ENCODE data around the gene LRRC51. TPM values are rescaled to one million over a fixed set of nuclear protein-coding genes. Genes with fewer than 3 reads are reported as not detected.

LRRC51 gene
- total and polyA plus RNA-seq, 8 donors = 2.9 to 9.4 (median 4.9) TPM

GRCh38 chr11:72078477-72078876 lies 2.2 kb upstream of the LRRC51 start:
- Histone ChIP-seq H3K27me3 (no peaks in the 10 kb centered on the region), H3K9me3 (no peaks in the 10 kb centered on the region), H3K36me3 (no peaks in the 10 kb centered on the region), H3K27ac (peak overlapping the region in 3 of 4 donors; percentile 77 to 89 (median 79)), H3K4me1 (peaks cover 0 to 10% (median 5%) of the 10 kb centered on the region in 3 donors), H3K4me3 (no peak overlapping the region)
- DNase-seq (no peak), ATAC-seq (no peak), FAIRE-seq (no peak)
- WGBS, 2 donors = 48 to 57% methylated on average over 6 of the region's 6 CpGs
- intact Hi-C loops (cut with DNase I) = no loop called here
- TF ChIP-seq CTCF (IDR thresholded peaks at IDR 0.05) = no peak

DNA sequence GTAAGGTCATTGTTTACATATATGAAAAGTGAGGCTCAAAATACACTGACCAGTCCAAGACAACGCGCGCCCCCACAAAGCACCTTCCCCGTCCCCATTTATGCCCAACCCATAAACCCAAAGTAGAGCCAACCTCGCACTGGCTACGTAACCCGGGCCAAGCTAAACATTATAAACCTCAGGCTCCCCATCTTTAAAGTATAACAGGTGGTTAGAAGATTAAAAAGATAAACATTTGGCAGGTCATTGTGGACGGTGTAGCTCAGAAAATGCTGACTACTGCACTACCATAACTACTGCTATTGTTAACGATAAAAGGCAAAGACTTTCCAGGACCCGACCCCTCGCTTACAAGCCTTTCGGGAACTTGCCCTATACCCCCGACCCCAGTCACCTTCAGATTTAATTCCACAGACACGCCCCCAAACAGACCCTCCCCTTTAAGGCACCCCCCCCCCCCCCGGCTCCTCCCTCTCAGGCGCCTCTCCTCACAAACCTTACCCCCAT lies 778 bp upstream of the LRRC51 start:
- 1% methylated on average over 16 of the region's 16 CpGs for WGBS, 2 donors
- Histone ChIP-seq H3K4me3 (peak overlapping the region; percentile 58 to 85 (median 70)), H3K4me1 (peaks cover 0 to 10% (median 5%) of the 10 kb centered on the region in 3 donors), H3K27me3 (no peaks in the 10 kb centered on the region), H3K36me3 (no peaks in the 10 kb centered on the region), H3K9me3 (no peaks in the 10 kb centered on the region), H3K27ac (peak overlapping the region; percentile 77 to 90 (median 84))
- FAIRE-seq = no peak
- peak in 3 of 6 donors; percentile 21 to 36 (median 27) for DNase-seq
- ATAC-seq = peak; percentile 49 to 62 (median 53)
- intact Hi-C loops (cut with DNase I) = loop anchor here in 1 of 3 donors (10.0 kb wide), 1 partner anchor 55 kb away; no protein-coding TSS in a partner anchor
- no peak for TF ChIP-seq CTCF (IDR thresholded peaks at IDR 0.05)

DNA sequence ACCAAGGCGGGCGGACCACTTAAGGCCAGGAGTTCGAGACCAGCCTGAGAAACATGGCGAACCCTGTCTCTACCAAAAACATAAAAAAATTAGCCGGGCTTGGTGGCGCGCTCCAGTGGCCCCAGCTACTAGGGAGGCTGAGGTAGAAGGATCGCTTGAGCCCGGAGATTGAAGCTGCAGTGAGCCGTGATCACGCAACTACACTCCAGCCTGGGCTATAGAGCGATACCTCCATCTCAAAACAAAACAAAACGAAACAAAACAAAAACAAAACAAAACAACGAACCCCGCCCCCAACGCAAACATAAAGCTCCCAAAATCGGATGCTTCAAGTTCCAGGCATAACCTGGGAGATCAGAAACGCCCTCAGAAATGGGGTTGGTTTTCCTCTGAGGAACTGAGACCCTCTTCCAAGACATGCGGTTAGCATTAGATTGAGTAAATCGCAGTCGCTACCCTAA lies 564 bp downstream of the LRRC51 start:
- no peak for DNase-seq
- no peaks in the 10 kb centered on the region for H3K9me3 ChIP-seq
- FAIRE-seq = no peak

DNA sequence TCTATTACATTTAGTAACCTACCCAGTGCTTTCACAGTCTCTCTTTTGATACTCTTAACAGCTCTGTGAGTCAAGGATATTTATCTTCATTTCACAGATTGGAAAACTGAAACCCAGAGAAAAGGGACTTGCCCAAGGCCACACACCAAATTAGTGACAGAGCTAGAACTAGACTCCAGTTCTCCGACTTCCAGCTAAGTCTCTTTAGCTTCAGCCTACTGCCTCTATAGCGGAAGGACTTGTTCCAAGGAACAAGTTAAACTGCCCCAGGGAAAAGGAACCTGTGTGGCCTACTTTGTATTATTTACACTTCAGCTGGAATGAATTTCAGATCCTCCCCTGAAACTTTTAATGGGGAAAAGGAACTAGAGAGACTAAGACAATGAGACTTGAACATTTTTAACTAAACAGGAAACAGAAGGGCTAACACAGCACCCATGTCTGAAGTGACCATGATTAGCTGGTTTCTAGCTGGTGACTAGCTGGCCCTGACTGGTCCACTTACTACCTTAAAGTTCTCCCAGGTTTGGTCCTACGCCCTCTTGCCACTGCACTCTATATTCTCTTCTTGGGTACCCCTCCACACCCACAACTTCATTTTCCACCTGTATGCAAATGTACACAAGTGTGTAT lies 1.3 kb downstream of the LRRC51 start:
- intact Hi-C loops (cut with DNase I) = loop anchor here in 1 of 3 donors (10.0 kb wide), 1 partner anchor 57 kb away; no protein-coding TSS in a partner anchor
- Histone ChIP-seq H3K27ac (peak overlapping the region in 2 of 4 donors; percentile 12 to 90), H3K4me1 (peaks cover 0 to 10% (median 5%) of the 10 kb centered on the region in 3 donors), H3K36me3 (no peaks in the 10 kb centered on the region), H3K4me3 (no peak overlapping the region), H3K27me3 (no peaks in the 10 kb centered on the region), H3K9me3 (no peaks in the 10 kb centered on the region)
- FAIRE-seq (no peak), DNase-seq (no peak), ATAC-seq (no peak)
- WGBS, 2 donors = 74 to 82% methylated on average over 3 of the region's 3 CpGs
- TF ChIP-seq CTCF (IDR thresholded peaks at IDR 0.05) = no peak

More for the DNA sequence above, 564 bp downstream of the LRRC51 start:
- Histone ChIP-seq H3K27ac (peak overlapping the region; percentile 77 to 90 (median 84)), H3K36me3 (no peaks in the 10 kb centered on the region), H3K4me1 (peaks cover 0 to 10% (median 5%) of the 10 kb centered on the region in 3 donors), H3K4me3 (peak overlapping the region; percentile 31 to 85 (median 62)), H3K27me3 (no peaks in the 10 kb centered on the region)
- no peak for ATAC-seq
- no peak for TF ChIP-seq CTCF (IDR thresholded peaks at IDR 0.05)
- WGBS, 2 donors = 61 to 67% methylated on average over 21 of the region's 21 CpGs
- intact Hi-C loops (cut with DNase I) = loop anchor here in 1 of 3 donors (10.0 kb wide), 1 partner anchor 56 kb away; no protein-coding TSS in a partner anchor

Data from pancreas (tissue), 10 donors.